Endothelial cell of umbilical vein (primary cell): Measurements from ENCODE around the gene QSOX2.

Experiments
- EZH2 ChIP-seq: IDR thresholded peaks from 2 replicates; pipeline ENCODE4 v1.6.1; 2012; ENCODE audit warnings: borderline replicate concordance, low read depth, mild to moderate bottlenecking, moderate library complexity, low read length, inconsistent platforms; ENCODE audit not compliant: severe bottlenecking
- POLR2AphosphoS5 ChIP-seq: IDR thresholded peaks from 2 replicates; pipeline ENCODE4 v1.6.1; 2012; ENCODE audit warnings: low read depth, mild to moderate bottlenecking, control low read depth, low read length, moderate library complexity; ENCODE audit not compliant: insufficient read depth
- TF ChIP-seq, protein P1 (sequence below), 2 donors: IDR thresholded peaks; 1 replicate in 1 of 2; 2 replicates in 1 of 2; pipeline ENCODE4 v1.5.1; 2011; ENCODE audit warnings: low read length in 2 of 2, mild to moderate bottlenecking in 2 of 2, moderate library complexity in 2 of 2, control low read depth in 1 of 2, inconsistent platforms in 1 of 2, low read depth in 1 of 2; ENCODE audit not compliant: insufficient read depth in 1 of 2; ENCODE audit errors: extremely low read depth in 1 of 2

- TF ChIP-seq, protein P1, sequence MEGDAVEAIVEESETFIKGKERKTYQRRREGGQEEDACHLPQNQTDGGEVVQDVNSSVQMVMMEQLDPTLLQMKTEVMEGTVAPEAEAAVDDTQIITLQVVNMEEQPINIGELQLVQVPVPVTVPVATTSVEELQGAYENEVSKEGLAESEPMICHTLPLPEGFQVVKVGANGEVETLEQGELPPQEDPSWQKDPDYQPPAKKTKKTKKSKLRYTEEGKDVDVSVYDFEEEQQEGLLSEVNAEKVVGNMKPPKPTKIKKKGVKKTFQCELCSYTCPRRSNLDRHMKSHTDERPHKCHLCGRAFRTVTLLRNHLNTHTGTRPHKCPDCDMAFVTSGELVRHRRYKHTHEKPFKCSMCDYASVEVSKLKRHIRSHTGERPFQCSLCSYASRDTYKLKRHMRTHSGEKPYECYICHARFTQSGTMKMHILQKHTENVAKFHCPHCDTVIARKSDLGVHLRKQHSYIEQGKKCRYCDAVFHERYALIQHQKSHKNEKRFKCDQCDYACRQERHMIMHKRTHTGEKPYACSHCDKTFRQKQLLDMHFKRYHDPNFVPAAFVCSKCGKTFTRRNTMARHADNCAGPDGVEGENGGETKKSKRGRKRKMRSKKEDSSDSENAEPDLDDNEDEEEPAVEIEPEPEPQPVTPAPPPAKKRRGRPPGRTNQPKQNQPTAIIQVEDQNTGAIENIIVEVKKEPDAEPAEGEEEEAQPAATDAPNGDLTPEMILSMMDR (IDR thresholded peaks at IDR 0.05; ENCODE audit: extremely low read depth in 1 of 2, insufficient read depth in 1 of 2, low read depth in 1 of 2, low read length in 2 of 2), result no peak
- TF ChIP-seq POLR2AphosphoS5 (no peak), EZH2 (no peak)
These were observed 14.9 kb upstream of the QSOX2 start for GRCh38 chr9:136260521-136260920.
